H9 (cell line): ENCODE measurements around the gene STX1A. TPM values are rescaled to one million over a fixed set of nuclear protein-coding genes. Genes with fewer than 3 reads are reported as not detected.

Experiments
- DNase-seq: peaks from one replicate; pipeline ENCODE4 v3.0.0-alpha.2; 2017
- H2AFZ ChIP-seq: one replicate; pipeline ENCODE4 v1.6.1; 2013; ENCODE audit warnings: mild to moderate bottlenecking, low read length, control low read depth, moderate library complexity
- H2AK5ac ChIP-seq: 2 replicates; pipeline ENCODE4 v1.6.1; 2013; ENCODE audit warnings: low read length, control low read depth, mixed read lengths; ENCODE audit not compliant: insufficient read length
- H2BK120ac ChIP-seq: one replicate; pipeline ENCODE4 v1.6.1; 2013; ENCODE audit warnings: low read depth, mild to moderate bottlenecking, low read length, control low read depth, inconsistent platforms; ENCODE audit not compliant: poor library complexity, severe bottlenecking
- H2BK12ac ChIP-seq: 2 replicates; pipeline ENCODE4 v1.6.1; 2013; ENCODE audit warnings: low read length, control low read depth, mixed read lengths, low read depth; ENCODE audit not compliant: insufficient read length
- H2BK15ac ChIP-seq: 2 replicates; pipeline ENCODE4 v1.6.1; 2013; ENCODE audit warnings: low read depth, low read length, control low read depth
- H2BK20ac ChIP-seq: one replicate; pipeline ENCODE4 v1.6.1; 2013; ENCODE audit warnings: low read depth, mild to moderate bottlenecking, low read length, control low read depth, inconsistent platforms; ENCODE audit not compliant: poor library complexity, severe bottlenecking
- H2BK5ac ChIP-seq: 2 replicates; pipeline ENCODE4 v1.6.1; 2013; ENCODE audit warnings: low read length, control low read depth, mixed read lengths; ENCODE audit not compliant: insufficient read length
- H3K14ac ChIP-seq: 2 replicates; pipeline ENCODE4 v1.6.1; 2013; ENCODE audit warnings: low read length, control low read depth; ENCODE audit not compliant: insufficient read depth
- H3K18ac ChIP-seq: 2 replicates; pipeline ENCODE4 v1.6.1; 2013; ENCODE audit warnings: low read depth, mild to moderate bottlenecking, mixed read lengths, low read length, control low read depth; ENCODE audit not compliant: insufficient read length
- H3K23ac ChIP-seq: 2 replicates; pipeline ENCODE4 v1.6.1; 2013; ENCODE audit warnings: low read length, control low read depth, mixed read lengths, low read depth; ENCODE audit not compliant: insufficient read length
- H3K23me2 ChIP-seq: 2 replicates; pipeline ENCODE4 v1.6.1; 2013; ENCODE audit warnings: low read depth, mild to moderate bottlenecking, mixed read lengths, low read length, control low read depth; ENCODE audit not compliant: insufficient read length, poor library complexity, severe bottlenecking
- H3K27ac ChIP-seq: 2 replicates; pipeline ENCODE4 v1.5.1; 2013; ENCODE audit warnings: low read length, control low read depth, mixed read lengths, low read depth; ENCODE audit not compliant: insufficient read length
- H3K27me3 ChIP-seq: 2 replicates; pipeline ENCODE4 v1.6.1; 2013; ENCODE audit warnings: low read length, control low read depth, inconsistent platforms; ENCODE audit not compliant: insufficient read depth
- H3K4ac ChIP-seq: 2 replicates; pipeline ENCODE4 v1.6.1; 2013; ENCODE audit warnings: low read depth, mild to moderate bottlenecking, control low read depth, inconsistent platforms, low read length, moderate library complexity
- H3K4me1 ChIP-seq: 2 replicates; pipeline ENCODE4 v1.6.1; 2013; ENCODE audit warnings: low read length, control low read depth, inconsistent platforms; ENCODE audit not compliant: insufficient read depth
- H3K4me2 ChIP-seq: 2 replicates; pipeline ENCODE4 v1.6.1; 2013; ENCODE audit warnings: low read length, control low read depth, mixed read lengths; ENCODE audit not compliant: insufficient read length, insufficient read depth
- H3K56ac ChIP-seq: 2 replicates; pipeline ENCODE4 v1.6.1; 2013; ENCODE audit warnings: low read depth, mild to moderate bottlenecking, mixed read lengths, low read length, control low read depth; ENCODE audit not compliant: insufficient read length
- H3K79me1 ChIP-seq: 2 replicates; pipeline ENCODE4 v1.6.1; 2013; ENCODE audit warnings: low read depth, mild to moderate bottlenecking, moderate library complexity, low read length, control low read depth, inconsistent platforms; ENCODE audit not compliant: insufficient read depth, poor library complexity, severe bottlenecking
- H3K79me2 ChIP-seq: 2 replicates; pipeline ENCODE4 v1.6.1; 2013; ENCODE audit warnings: low read length, control low read depth, inconsistent platforms; ENCODE audit not compliant: insufficient read depth
- H3K9ac ChIP-seq: 2 replicates; pipeline ENCODE4 v1.6.1; 2013; ENCODE audit warnings: low read length, control low read depth, mixed read lengths; ENCODE audit not compliant: insufficient read length; ENCODE audit errors: extremely low read depth
- H3K9me3 ChIP-seq: one replicate; pipeline ENCODE4 v1.6.1; 2013; ENCODE audit warnings: low read depth, low read length, inconsistent platforms; ENCODE audit not compliant: control insufficient read depth
- H3T11ph ChIP-seq: one replicate; pipeline ENCODE4 v1.6.1; 2013; ENCODE audit warnings: mild to moderate bottlenecking, low read length, control low read depth, inconsistent platforms
- H4K20me1 ChIP-seq: one replicate; pipeline ENCODE4 v1.6.1; 2013; ENCODE audit not compliant: control insufficient read depth, insufficient read length, insufficient read depth
- H4K5ac ChIP-seq: 2 replicates; pipeline ENCODE4 v1.6.1; 2013; ENCODE audit warnings: low read depth, mild to moderate bottlenecking, mixed read lengths, low read length, control low read depth; ENCODE audit not compliant: insufficient read length
- H4K8ac ChIP-seq: replicated peaks from 2 replicates; pipeline ENCODE4 v1.6.1; 2013; ENCODE audit warnings: low read length, control low read depth, mixed read lengths, low read depth; ENCODE audit not compliant: insufficient read length
- H4K91ac ChIP-seq: 2 replicates; pipeline ENCODE4 v1.6.1; 2013; ENCODE audit warnings: low read depth, mild to moderate bottlenecking, moderate library complexity, mixed read lengths, low read length, control low read depth; ENCODE audit not compliant: insufficient read length
- H3K27ac Mint-ChIP-seq, 3 experiments: 2 replicates in 2 of 3; 3 replicates in 1 of 3; pipeline ENCODE4 v1.8.0; 2020 to 2021; ENCODE audit warnings: mixed read lengths in 3 of 3, mild to moderate bottlenecking in 1 of 3, moderate library complexity in 1 of 3
- H3K27me3 Mint-ChIP-seq: 2 replicates; pipeline ENCODE4 v1.8.0; 2021; ENCODE audit warnings: low read depth, mild to moderate bottlenecking, moderate library complexity, mixed read lengths
- H3K36me3 Mint-ChIP-seq, 3 experiments: 2 replicates in 2 of 3; 3 replicates in 1 of 3; pipeline ENCODE4 v1.8.0; 2020 to 2021; ENCODE audit warnings: low read depth in 3 of 3, mixed read lengths in 3 of 3; ENCODE audit not compliant: insufficient read depth in 1 of 3
- H3K4me1 Mint-ChIP-seq, 2 experiments: 2 replicates each; pipeline ENCODE4 v1.8.0; 2020; ENCODE audit warnings: mixed read lengths in 2 of 2
- H3K4me3 Mint-ChIP-seq, 2 experiments: 2 replicates in 1 of 2; 3 replicates in 1 of 2; pipeline ENCODE4 v1.8.0; 2020 to 2021; ENCODE audit warnings: mild to moderate bottlenecking in 2 of 2, mixed read lengths in 2 of 2, moderate library complexity in 1 of 2
- H3K9me3 Mint-ChIP-seq, 2 experiments: 2 replicates in 1 of 2; 3 replicates in 1 of 2; pipeline ENCODE4 v1.8.0; 2020; ENCODE audit warnings: mild to moderate bottlenecking in 2 of 2, mixed read lengths in 2 of 2, moderate library complexity in 1 of 2
- CTCF ChIP-seq: fragments of 200-600 bp; sonication (generic); conservative IDR thresholded peaks from 3 replicates; pipeline ENCODE4 v1.8.0; 2021; ENCODE audit warnings: antibody characterized with exemption, mild to moderate bottlenecking
- WGBS: extraction: QIAGEN DNeasy Blood & Tissue Kit; methylation state at CpG from one replicate; pipeline ENCODE4 v1.1.7; 2013; ENCODE audit warnings: missing lambda C conversion rate, low lambda C conversion rate, mixed read lengths; ENCODE audit not compliant: insufficient read length; ENCODE audit errors: extremely low coverage; 5-methylcytosine and 5-hydroxymethylcytosine counted together
- total RNA-seq: library from RNA; stranded (reverse); gene quantifications from 2 replicates; pipeline ENCODE4 v1.2.1, GENCODE V29; 2021

Gene STX1A
- total RNA-seq, 1 experiment from 2014 or later, result 10.1 TPM

- Histone ChIP-seq H2BK12ac (no peak overlapping the region), H2BK120ac (no peak overlapping the region), H2BK20ac (no peak overlapping the region), H3K27me3 (no peaks in the 10 kb centered on the region), H4K91ac (no peak overlapping the region), H3K14ac (no peak overlapping the region), H4K8ac (no peak overlapping the region), H3K79me1 (no peaks in the 10 kb centered on the region), H3K4me2 (no peak overlapping the region), H3K23ac (no peak overlapping the region), H3K9ac (no peak overlapping the region), H2AK5ac (no peak overlapping the region), H4K5ac (no peak overlapping the region), H3K18ac (no peak overlapping the region), H4K20me1 (no peaks in the 10 kb centered on the region), H3K27ac (no peak overlapping the region), H3K79me2 (no peaks in the 10 kb centered on the region), H3K4me1 (no peaks in the 10 kb centered on the region), H3K23me2 (no peaks in the 10 kb centered on the region), H3T11ph (no peak overlapping the region), H3K9me3 (no peaks in the 10 kb centered on the region), H3K4ac (no peak overlapping the region), H3K56ac (no peak overlapping the region), H2AFZ (no peak overlapping the region), H2BK15ac (no peak overlapping the region), H2BK5ac (no peak overlapping the region)
- Mint-ChIP-seq H3K4me1 (peaks cover 9 to 13% of the 10 kb centered on the region in 2 experiments), H3K27me3 (peaks cover 14% of the 10 kb centered on the region), H3K4me3 (no peak overlapping the region), H3K9me3 (no peaks in the 10 kb centered on the region), H3K36me3 (no peaks in the 10 kb centered on the region), H3K27ac (no peak overlapping the region)
- TF ChIP-seq CTCF, result no peak; the same call in 1 of the 3 replicates
- DNase-seq, result no peak
- no CpG with 5 or more reads among the region's 1 CpG for WGBS
Observed at GRCh38 chr7:73726083-73726466, 6.6 kb upstream of the STX1A start.
